K562 (cell line): ENCODE results near the gene STEAP3. TPM values are rescaled to one million over a fixed set of nuclear protein-coding genes. Genes with fewer than 3 reads are reported as not detected.

ENCODE experiments used
- ATAC-seq: fragments of 200-7000 bp; cut with Tn5 transposase; 3 replicates; pipeline ENCODE4 v1.9.1; 2020; ENCODE audit warnings: moderate library complexity
- BruUV-seq: library from RNA; stranded (reverse); fragments of 400-500 nt; replicated peaks from 2 replicates; lab custom pipeline; 2021; lab: Mats Ljungman, UMichigan
- CTCF ChIA-PET: fragments of 300-600 bp; formaldehyde crosslinking; extraction: SDS; loops from one replicate; lab custom pipeline; 2021; ENCODE audit warnings: low intra/inter-chr PET ratio; lab: Yijun Ruan, JAX
- POLR2A ChIA-PET: fragments of 300-600, 350-650 bp; sonication (Branson Sonifier 250); formaldehyde crosslinking; extraction: SDS; loops from one replicate; lab custom pipeline; 2021; ENCODE audit warnings: antibody characterized with exemption, inconsistent platforms; lab: Yijun Ruan, JAX
- DNase-seq, 4 experiments: peaks; one replicate each; pipeline versions ENCODE4 v3.0.0 to v3.0.0-alpha.2; 2011 to 2018; ENCODE audit warnings: low spot score in 3 of 4, mixed read lengths in 3 of 4; ENCODE audit errors: extremely low read depth in 1 of 4
- FAIRE-seq: peaks from 2 replicates; lab custom pipeline; 2011; peaks lifted over from hg19 to GRCh38; lab: Jason Lieb, UNC
- H2AFZ ChIP-seq: 2 replicates; pipeline ENCODE4 v1.6.0; 2011; ENCODE audit warnings: low read depth, low read length, control low read depth, inconsistent platforms
- H3K27ac ChIP-seq: fragments of 200-600 bp; 3 replicates; pipeline ENCODE4 v1.8.0; 2011; ENCODE audit warnings: low read depth, mild to moderate bottlenecking, control low read depth, inconsistent platforms, low read length, moderate library complexity, mixed read lengths; ENCODE audit errors: extremely low read depth
- H3K27me3 ChIP-seq, 2 experiments: fragments of 300-600 bp in 1 of 2; 2 replicates in 1 of 2; 3 replicates in 1 of 2; pipeline versions ENCODE4 v1.6.0 to v1.8.0; 2011; ENCODE audit warnings: inconsistent platforms in 2 of 2, low read length in 2 of 2, mild to moderate bottlenecking in 1 of 2, mixed read lengths in 1 of 2, moderate library complexity in 1 of 2; ENCODE audit not compliant: control insufficient read depth in 2 of 2, insufficient read depth in 2 of 2
- H3K36me3 ChIP-seq: fragments of 300-600 bp; 3 replicates; pipeline ENCODE4 v1.8.0; 2011; ENCODE audit warnings: mild to moderate bottlenecking, low read length, inconsistent platforms; ENCODE audit not compliant: control insufficient read depth, insufficient read depth
- H3K4me1 ChIP-seq, 2 experiments: fragments of 200-600 bp in 1 of 2; replicated peaks in 1 of 2; 2 replicates in 1 of 2; 3 replicates in 1 of 2; pipeline versions ENCODE4 v1.5.1 to v1.8.0; 2011; ENCODE audit warnings: inconsistent platforms in 2 of 2, low read length in 2 of 2, mild to moderate bottlenecking in 1 of 2, mixed read lengths in 1 of 2, moderate library complexity in 1 of 2; ENCODE audit not compliant: control insufficient read depth in 2 of 2, insufficient read depth in 2 of 2
- H3K4me2 ChIP-seq: 2 replicates; pipeline ENCODE4 v1.6.1; 2011; ENCODE audit warnings: low read length, control low read depth, inconsistent platforms, mixed read lengths; ENCODE audit not compliant: insufficient read depth
- H3K4me3 ChIP-seq: fragments of 200-600 bp; sonication (generic), shearing (Covaris generic); 2 replicates; pipeline ENCODE4 v1.5.1; 2016; ENCODE audit warnings: control low read depth, inconsistent platforms
- H3K79me2 ChIP-seq: fragments of 200-600 bp; 3 replicates; pipeline ENCODE4 v1.8.0; 2011; ENCODE audit warnings: low read length, inconsistent platforms; ENCODE audit not compliant: control insufficient read depth, insufficient read depth
- H3K9ac ChIP-seq, 2 experiments: 2 replicates each; pipeline versions ENCODE4 v1.6.0 to v1.6.1; 2011; ENCODE audit warnings: low read depth in 2 of 2, low read length in 2 of 2, control low read depth in 1 of 2, inconsistent platforms in 1 of 2, mild to moderate bottlenecking in 1 of 2, mixed read lengths in 1 of 2; ENCODE audit not compliant: insufficient read depth in 1 of 2
- H3K9me1 ChIP-seq: one replicate; pipeline ENCODE4 v1.6.0; 2011; ENCODE audit warnings: inconsistent platforms, mild to moderate bottlenecking, low read length, moderate library complexity; ENCODE audit not compliant: control insufficient read depth, insufficient read depth
- H3K9me3 ChIP-seq: replicated peaks from 2 replicates; pipeline ENCODE4 v1.5.1; 2011; ENCODE audit warnings: low read depth, low read length, inconsistent platforms; ENCODE audit not compliant: control insufficient read depth, insufficient read depth
- H4K20me1 ChIP-seq: replicated peaks from 2 replicates; pipeline ENCODE4 v1.6.1; 2011; ENCODE audit warnings: low read length, inconsistent platforms, mixed read lengths; ENCODE audit not compliant: control insufficient read depth, insufficient read depth
- E2F8 ChIP-seq: fragments of 450-650 bp; IDR thresholded peaks from 2 replicates; pipeline ENCODE4 v1.7.1; 2018; ENCODE audit warnings: mild to moderate bottlenecking, low read depth; ENCODE audit not compliant: partially characterized antibody
- FOXK1 ChIP-seq: sonication (generic); formaldehyde crosslinking; IDR thresholded peaks from 2 replicates; pipeline ENCODE4 v1.8.0; 2022; ENCODE audit warnings: missing genetic modification reagents, mild to moderate bottlenecking, borderline replicate concordance
- MAFG ChIP-seq: fragments of 450-650 bp; conservative IDR thresholded peaks from 2 replicates; pipeline ENCODE4 v1.6.1; 2016; ENCODE audit warnings: missing genetic modification characterization, missing compliant biosample characterization
- NFE2 ChIP-seq: IDR thresholded peaks from 2 replicates; pipeline ENCODE4 v1.6.1; 2014; ENCODE audit warnings: antibody characterized with exemption, low read depth
- PURB ChIP-seq: sonication (generic); formaldehyde crosslinking; IDR thresholded peaks from 2 replicates; pipeline ENCODE4 v1.9.0; 2021; ENCODE audit warnings: low read depth, mild to moderate bottlenecking, missing genetic modification reagents
- SRSF7 ChIP-seq: fragments of 200-400 bp; formaldehyde crosslinking; optimal IDR thresholded peaks from 2 replicates; pipeline ENCODE3; 2017; ENCODE audit warnings: mild to moderate bottlenecking, low read depth, low read length
- ZC3H4 ChIP-seq: sonication (generic); formaldehyde crosslinking; IDR thresholded peaks from 2 replicates; pipeline ENCODE4 v1.9.0; 2021; ENCODE audit warnings: missing genetic modification reagents, borderline replicate concordance
- ZNF507 ChIP-seq: conservative IDR thresholded peaks from 2 replicates; pipeline ENCODE4 v1.6.1; 2017; ENCODE audit warnings: missing genetic modification characterization, missing compliant biosample characterization
- WGBS: fragments of 100-300 bp; shearing (Covaris generic); methylation state at CpG from one replicate; pipeline ENCODE4 v1.1.6; 2016; ENCODE audit warnings: low coverage, mixed read lengths; ENCODE audit not compliant: insufficient coverage; ENCODE audit errors: missing lambda C conversion rate; 5-methylcytosine and 5-hydroxymethylcytosine counted together
- in situ Hi-C: fragments of 300-500 bp; cut with MboI; formaldehyde crosslinking; loops from 4 replicates; pipeline ENCODE4 v1.15.0; 2018; ENCODE audit warnings: inconsistent platforms, mixed read lengths
- intact Hi-C: fragments of 100-400 bp; cut with micrococcal nuclease; formaldehyde crosslinking; loops from 2 replicates; pipeline ENCODE4 v1.14.2; 2022
- polyA plus RNA-seq, 8 experiments: library from polyadenylated mRNA; depleted of rRNA in 4 of 8; stranded (reverse) in 5 of 8; unstranded in 3 of 8; fragments of >200 nt; fragmentation: Nextera tagmentation in 2 of 8; fragmentation: Illumina TruSeq in 1 of 8; extraction: Ambion mirVana in 2 of 8; extraction: Trizol in 1 of 8; gene quantifications; 2 replicates each; pipeline versions ENCODE4 v1.2.1 to v1.2.3, GENCODE V29; 2011 to 2014; ENCODE audit warnings: inconsistent platforms in 1 of 8, missing spikeins in 1 of 8
- total RNA-seq, 7 experiments: library from RNA; depleted of rRNA in 6 of 7; stranded (reverse); fragments of >200 nt in 6 of 7; fragmentation: Illumina TruSeq in 2 of 7; extraction: Trizol in 2 of 7; gene quantifications; 2 replicates each; pipeline versions ENCODE4 v1.2.1 to v1.2.3, GENCODE V29; 2011 to 2021; ENCODE audit warnings: low replicate concordance in 1 of 7

STEAP3 gene
- total and polyA plus RNA-seq, 9 of the 15 experiments (the other 6 are each of a cell fraction or from before 2014, with no cell fraction given): 1.8 to 31.6 (median 9.0) TPM

GRCh38 chr2:119236796-119237195 is 13.2 kb downstream of the STEAP3 start:
- Histone ChIP-seq H3K4me2 (no peak overlapping the region), H3K9me3 (no peaks in the 10 kb centered on the region), H3K4me1 (peaks cover 9 to 11% of the 10 kb centered on the region in 2 experiments), H3K36me3 (peaks cover 7% of the 10 kb centered on the region; the same call in 1 of the 3 replicates), H4K20me1 (peaks cover 6% of the 10 kb centered on the region; the same call in 1 of the 2 replicates), H3K79me2 (no peaks in the 10 kb centered on the region), H3K27ac (no peak overlapping the region), H3K4me3 (no peak overlapping the region), H3K27me3 (no peaks in the 10 kb centered on the region), H2AFZ (no peak overlapping the region), H3K9ac (no peak overlapping the region), H3K9me1 (peaks cover 4% of the 10 kb centered on the region)
- POLR2A ChIA-PET: interaction anchor here (0.9 kb wide), 1 partner anchor 13 kb away, joined by 3 read pairs; no protein-coding TSS in a partner anchor
- WGBS: 77% methylated on average over 1 of the region's 1 CpG
- DNase-seq (no peak), FAIRE-seq (no peak), ATAC-seq (no peak)
- no peak for TF ChIP-seq MAFG (tag)
- TF ChIP-seq ZNF507: no peak
- TF ChIP-seq PURB (CRISPR knock-in tag): no peak
- TF ChIP-seq ZC3H4 (CRISPR knock-in tag): no peak
- TF ChIP-seq FOXK1: no peak
- TF ChIP-seq SRSF7: no peak
- TF ChIP-seq NFE2: no peak
- no peak for TF ChIP-seq E2F8
- intact Hi-C loops: no loop called here
- in situ Hi-C loops: no loop called here
- CTCF ChIA-PET: interaction anchor here (0.6 kb wide), 1 partner anchor 29 kb away, joined by 3 read pairs; no protein-coding TSS in a partner anchor
- BruUV-seq: no TSS peak
